ENCODE measurements around the gene AK9. TPM values are rescaled to one million over a fixed set of nuclear protein-coding genes. Genes with fewer than 3 reads are reported as not detected.

Gene AK9
- total and polyA plus RNA-seq, 10 of the 15 experiments (the other 5 are each of a cell fraction or from before 2014, with no cell fraction given), result 2.1 to 7.4 (median 4.2) TPM

DNA sequence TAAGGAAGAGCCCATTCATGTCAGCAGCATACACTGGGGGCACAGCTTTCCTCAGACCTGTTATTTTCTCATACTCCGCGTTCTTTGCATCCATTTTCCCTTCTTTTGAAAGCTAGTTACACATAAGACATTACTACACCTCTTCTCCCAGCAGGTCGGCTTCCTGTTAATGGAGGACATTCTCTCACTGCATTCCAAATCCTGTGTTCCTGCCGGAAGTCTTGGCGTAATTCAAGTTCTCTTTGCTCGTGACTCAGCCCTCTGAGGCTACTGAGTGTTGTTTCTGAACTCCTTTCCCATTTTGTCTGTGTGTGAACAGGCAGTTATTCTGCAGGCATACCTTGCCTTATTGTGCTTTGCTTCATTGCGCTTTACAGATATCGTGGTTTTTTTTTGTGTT, 110.5 kb downstream of the AK9 start (continued):
- TF ChIP-seq, protein P1, sequence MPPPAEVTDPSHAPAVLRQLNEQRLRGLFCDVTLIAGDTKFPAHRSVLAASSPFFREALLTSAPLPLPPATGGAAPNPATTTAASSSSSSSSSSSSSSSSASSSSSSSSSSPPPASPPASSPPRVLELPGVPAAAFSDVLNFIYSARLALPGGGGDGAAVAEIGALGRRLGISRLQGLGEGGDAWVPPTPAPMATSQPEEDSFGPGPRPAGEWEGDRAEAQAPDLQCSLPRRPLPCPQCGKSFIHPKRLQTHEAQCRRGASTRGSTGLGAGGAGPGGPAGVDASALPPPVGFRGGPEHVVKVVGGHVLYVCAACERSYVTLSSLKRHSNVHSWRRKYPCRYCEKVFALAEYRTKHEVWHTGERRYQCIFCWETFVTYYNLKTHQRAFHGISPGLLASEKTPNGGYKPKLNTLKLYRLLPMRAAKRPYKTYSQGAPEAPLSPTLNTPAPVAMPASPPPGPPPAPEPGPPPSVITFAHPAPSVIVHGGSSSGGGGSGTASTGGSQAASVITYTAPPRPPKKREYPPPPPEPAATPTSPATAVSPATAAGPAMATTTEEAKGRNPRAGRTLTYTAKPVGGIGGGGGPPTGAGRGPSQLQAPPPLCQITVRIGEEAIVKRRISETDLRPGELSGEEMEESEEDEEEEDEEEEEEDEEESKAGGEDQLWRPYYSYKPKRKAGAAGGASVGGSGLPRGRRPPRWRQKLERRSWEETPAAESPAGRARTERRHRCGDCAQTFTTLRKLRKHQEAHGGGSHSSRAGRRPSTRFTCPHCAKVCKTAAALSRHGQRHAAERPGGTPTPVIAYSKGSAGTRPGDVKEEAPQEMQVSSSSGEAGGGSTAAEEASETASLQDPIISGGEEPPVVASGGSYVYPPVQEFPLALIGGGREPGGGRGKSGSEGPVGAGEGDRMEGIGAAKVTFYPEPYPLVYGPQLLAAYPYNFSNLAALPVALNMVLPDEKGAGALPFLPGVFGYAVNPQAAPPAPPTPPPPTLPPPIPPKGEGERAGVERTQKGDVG (CRISPR knock-in tag; IDR thresholded peaks at IDR 0.05), result no peak
- TF ChIP-seq SMAD5 (IDR thresholded peaks at IDR 0.05; ENCODE audit: low read depth), result no peak

DNA sequence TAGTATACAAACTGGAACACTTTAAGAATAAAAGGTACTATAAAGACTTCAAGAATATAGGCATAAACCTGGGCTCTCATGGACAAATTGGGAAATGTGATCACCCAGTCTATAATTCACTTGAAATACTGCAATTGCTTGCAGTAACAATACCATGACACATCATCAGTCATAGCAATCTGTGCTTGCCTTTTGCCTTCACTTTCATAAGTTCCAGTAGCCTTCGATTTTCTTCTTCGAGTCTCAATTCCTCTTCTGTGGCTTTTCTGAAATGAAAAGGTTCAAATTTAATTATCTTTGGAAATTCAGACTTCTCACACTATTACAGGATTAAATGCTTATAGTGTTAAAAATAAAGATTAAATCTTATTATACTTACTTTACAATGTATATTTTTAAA, 111.6 kb downstream of the AK9 start:
- ChIA-PET POLR2A (no interaction called here), SMC1A (ENCODE audit: uncharacterized antibody, unreplicated experiment) (no interaction called here), CTCF (no interaction called here), RAD21 (ENCODE audit: unreplicated experiment) (no interaction called here)
- peak; percentile 88 for ATAC-seq
- no peak for FAIRE-seq
- no peaks in the 10 kb centered on the region for H3K9me3 ChIP-seq (replicated peaks; ENCODE audit: control insufficient read depth, insufficient read depth, low read length)
- H3K4me3 ChIP-seq, result no peak overlapping the region
- H3K36me3 ChIP-seq (ENCODE audit: control insufficient read depth in 2 of 2, insufficient read depth in 2 of 2, low read length in 1 of 2), result no peaks in the 10 kb centered on the region
- intact Hi-C loops (cut with micrococcal nuclease; ENCODE audit: unreplicated experiment) (no loop called here), in situ Hi-C loops (cut with MboI) (no loop called here)
- 0% methylated on average over 2 of the region's 2 CpGs for WGBS (ENCODE audit: insufficient coverage, insufficient replicate concordance, low lambda C conversion rate, missing lambda C conversion rate)
- no peak overlapping the region for H2AFZ ChIP-seq (ENCODE audit: control insufficient read depth, low read depth, low read length)
- H3K27me3 ChIP-seq (replicated peaks in 1 of 2; ENCODE audit: control insufficient read depth in 2 of 2, insufficient read depth in 2 of 2, low read length in 1 of 2), result no peaks in the 10 kb centered on the region
- H3K27ac ChIP-seq (ENCODE audit: control insufficient read depth, insufficient read depth), result no peak overlapping the region
- no peaks in the 10 kb centered on the region for H4K20me1 ChIP-seq (ENCODE audit: control insufficient read depth, insufficient read depth)
- H3K4me1 ChIP-seq (ENCODE audit: control insufficient read depth, insufficient read depth, low read length), result no peaks in the 10 kb centered on the region
- H3K9ac ChIP-seq (ENCODE audit: control insufficient read depth, insufficient read depth, low read length), result no peak overlapping the region
- peak; percentile 21 for DNase-seq (ENCODE audit: low read depth, low spot score)
- H3K4me2 ChIP-seq (ENCODE audit: control insufficient read depth, insufficient read depth), result 0 out of 2 replicates have a peak overlapping the region, but pooled peaks have one; percentile 28
- no peaks in the 10 kb centered on the region for H3K79me2 ChIP-seq (ENCODE audit: control insufficient read depth, insufficient read depth, low read length)
- BruUV-seq (replicated peaks), result no TSS peak
- TF ChIP-seq CHD1 (IDR thresholded peaks at IDR 0.05; ENCODE audit: low read depth, low read length) (no peak), DPF2 (IDR thresholded peaks at IDR 0.05) (peak; percentile 58; the same call in 1 of the 2 replicates), BCL11A (IDR thresholded peaks at IDR 0.05; ENCODE audit: low read depth, low read length) (peak; percentile 69), YBX1 (IDR thresholded peaks at IDR 0.05) (no peak), WRNIP1 (IDR thresholded peaks at IDR 0.05; ENCODE audit: borderline replicate concordance, low read depth, low read length) (no peak), MTA2 (IDR thresholded peaks at IDR 0.05; ENCODE audit: low read depth) (peak; percentile 76), EP300 (IDR thresholded peaks at IDR 0.05; ENCODE audit: borderline replicate concordance in 1 of 2, control insufficient read depth in 1 of 2, low read depth in 2 of 2, low read length in 2 of 2) (peak in 1 of 2 experiments; percentile 41; a peak in 1 of 4 replicates), RUNX3 (IDR thresholded peaks at IDR 0.05; ENCODE audit: low read length) (peak; percentile 72), JUNB (IDR thresholded peaks at IDR 0.05) (0 out of 2 replicates have a peak, but pooled peaks have one; percentile 37), BMI1 (IDR thresholded peaks at IDR 0.05; ENCODE audit: borderline replicate concordance) (0 out of 2 replicates have a peak, but pooled peaks have one; percentile 24), CREM (IDR thresholded peaks at IDR 0.05; ENCODE audit: low read depth) (0 out of 2 replicates have a peak, but pooled peaks have one; percentile 34), ZNF217 (IDR thresholded peaks at IDR 0.05) (0 out of 2 replicates have a peak, but pooled peaks have one; percentile 22), IRF4 (IDR thresholded peaks at IDR 0.05; ENCODE audit: low read depth, low read length) (peak; percentile 48; the same call in 1 of the 2 replicates), IKZF2 (IDR thresholded peaks at IDR 0.05) (peak; percentile 52 to 74; a peak in 3 of 4 replicates)
- TF ChIP-seq, protein P2, sequence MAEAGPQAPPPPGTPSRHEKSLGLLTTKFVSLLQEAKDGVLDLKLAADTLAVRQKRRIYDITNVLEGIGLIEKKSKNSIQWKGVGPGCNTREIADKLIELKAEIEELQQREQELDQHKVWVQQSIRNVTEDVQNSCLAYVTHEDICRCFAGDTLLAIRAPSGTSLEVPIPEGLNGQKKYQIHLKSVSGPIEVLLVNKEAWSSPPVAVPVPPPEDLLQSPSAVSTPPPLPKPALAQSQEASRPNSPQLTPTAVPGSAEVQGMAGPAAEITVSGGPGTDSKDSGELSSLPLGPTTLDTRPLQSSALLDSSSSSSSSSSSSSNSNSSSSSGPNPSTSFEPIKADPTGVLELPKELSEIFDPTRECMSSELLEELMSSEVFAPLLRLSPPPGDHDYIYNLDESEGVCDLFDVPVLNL (IDR thresholded peaks at IDR 0.05; ENCODE audit: low read depth, low read length), result no peak
- TF ChIP-seq, protein P3, sequence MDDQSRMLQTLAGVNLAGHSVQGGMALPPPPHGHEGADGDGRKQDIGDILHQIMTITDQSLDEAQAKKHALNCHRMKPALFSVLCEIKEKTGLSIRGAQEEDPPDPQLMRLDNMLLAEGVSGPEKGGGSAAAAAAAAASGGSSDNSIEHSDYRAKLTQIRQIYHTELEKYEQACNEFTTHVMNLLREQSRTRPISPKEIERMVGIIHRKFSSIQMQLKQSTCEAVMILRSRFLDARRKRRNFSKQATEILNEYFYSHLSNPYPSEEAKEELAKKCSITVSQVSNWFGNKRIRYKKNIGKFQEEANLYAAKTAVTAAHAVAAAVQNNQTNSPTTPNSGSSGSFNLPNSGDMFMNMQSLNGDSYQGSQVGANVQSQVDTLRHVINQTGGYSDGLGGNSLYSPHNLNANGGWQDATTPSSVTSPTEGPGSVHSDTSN (IDR thresholded peaks at IDR 0.05; ENCODE audit: insufficient replicate concordance, low read depth, low read length), result peak; percentile 77
- TF ChIP-seq, protein P4, sequence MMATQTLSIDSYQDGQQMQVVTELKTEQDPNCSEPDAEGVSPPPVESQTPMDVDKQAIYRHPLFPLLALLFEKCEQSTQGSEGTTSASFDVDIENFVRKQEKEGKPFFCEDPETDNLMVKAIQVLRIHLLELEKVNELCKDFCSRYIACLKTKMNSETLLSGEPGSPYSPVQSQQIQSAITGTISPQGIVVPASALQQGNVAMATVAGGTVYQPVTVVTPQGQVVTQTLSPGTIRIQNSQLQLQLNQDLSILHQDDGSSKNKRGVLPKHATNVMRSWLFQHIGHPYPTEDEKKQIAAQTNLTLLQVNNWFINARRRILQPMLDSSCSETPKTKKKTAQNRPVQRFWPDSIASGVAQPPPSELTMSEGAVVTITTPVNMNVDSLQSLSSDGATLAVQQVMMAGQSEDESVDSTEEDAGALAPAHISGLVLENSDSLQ (IDR thresholded peaks at IDR 0.05), result peak; percentile 45; the same call in 1 of the 2 replicates

All from GM12878 (cell line).